HepG2 (cell line): ENCODE measurements around the gene LYZ. TPM values are rescaled to one million over a fixed set of nuclear protein-coding genes. Genes with fewer than 3 reads are reported as not detected.

Experiments
- BORCS8-MEF2B ChIP-seq: sonication (generic); formaldehyde crosslinking; IDR thresholded peaks from 2 replicates; pipeline ENCODE4 v1.8.0; 2022; ENCODE audit warnings: mild to moderate bottlenecking, missing genetic modification reagents
- CHCHD3 ChIP-seq: sonication (generic); formaldehyde crosslinking; IDR thresholded peaks from 2 replicates; pipeline ENCODE4 v1.8.0; 2022; ENCODE audit warnings: mild to moderate bottlenecking, missing genetic modification reagents, moderate library complexity
- CHD2 ChIP-seq: IDR thresholded peaks from 2 replicates; pipeline ENCODE4 v1.6.1; 2011; ENCODE audit warnings: low read depth, low read length, improper control_type of control experiment
- ETS1 ChIP-seq: sonication (generic); formaldehyde crosslinking; IDR thresholded peaks from 2 replicates; pipeline ENCODE4 v1.4.0; 2020; ENCODE audit warnings: missing genetic modification reagents
- GABPB1 ChIP-seq: IDR thresholded peaks from 2 replicates; pipeline ENCODE4 v1.6.1; 2016; ENCODE audit warnings: mild to moderate bottlenecking, missing genetic modification reagents, moderate library complexity, missing compliant biosample characterization
- HDAC1 ChIP-seq: sonication (generic); formaldehyde crosslinking; IDR thresholded peaks from 2 replicates; pipeline ENCODE4 v1.5.1; 2020; ENCODE audit warnings: mild to moderate bottlenecking, missing genetic modification reagents
- IKZF4 ChIP-seq: sonication (generic); formaldehyde crosslinking; IDR thresholded peaks from 2 replicates; pipeline ENCODE4 v1.5.1; 2020; ENCODE audit warnings: borderline replicate concordance, mild to moderate bottlenecking, low read depth, missing genetic modification reagents; ENCODE audit errors: not compliant biosample characterization
- KAT2B ChIP-seq: fragments of 150-350 bp; IDR thresholded peaks from 2 replicates; pipeline ENCODE4 v1.6.1; 2014; ENCODE audit warnings: low read depth, low read length, borderline replicate concordance
- MYNN ChIP-seq: sonication (generic); formaldehyde crosslinking; IDR thresholded peaks from 2 replicates; pipeline ENCODE4 v1.4.0; 2020; ENCODE audit warnings: mild to moderate bottlenecking, low read depth, missing genetic modification reagents
- SNAPC4 ChIP-seq: sonication (generic); formaldehyde crosslinking; IDR thresholded peaks from 2 replicates; pipeline ENCODE4 v1.4.0; 2020; ENCODE audit warnings: mild to moderate bottlenecking, missing genetic modification reagents
- SOX6 ChIP-seq, 2 experiments: fragments of 450-650 bp in 1 of 2; sonication (generic) in 1 of 2; formaldehyde crosslinking in 1 of 2; IDR thresholded peaks; 2 replicates each; pipeline versions ENCODE4 v1.4.0 to v1.6.1; 2017 to 2020; ENCODE audit warnings: antibody characterized with exemption in 1 of 2, mild to moderate bottlenecking in 1 of 2, missing genetic modification reagents in 1 of 2
- ZNF256 ChIP-seq: sonication (generic); formaldehyde crosslinking; conservative IDR thresholded peaks from 2 replicates; pipeline ENCODE4 v1.4.0; 2020; ENCODE audit warnings: missing genetic modification reagents
- ZNF275 ChIP-seq: sonication (generic); formaldehyde crosslinking; IDR thresholded peaks from 2 replicates; pipeline ENCODE4 v1.8.0; 2022; ENCODE audit warnings: missing genetic modification reagents, mild to moderate bottlenecking, inconsistent platforms, borderline replicate concordance
- ZNF547 ChIP-seq: sonication (generic); formaldehyde crosslinking; IDR thresholded peaks from 2 replicates; pipeline ENCODE4 v1.5.1; 2020; ENCODE audit warnings: mild to moderate bottlenecking, missing genetic modification reagents
- ZNF577 ChIP-seq: sonication (generic); formaldehyde crosslinking; IDR thresholded peaks from 2 replicates; pipeline ENCODE4 v1.4.0; 2020; ENCODE audit warnings: mild to moderate bottlenecking, low read depth, missing genetic modification reagents, borderline replicate concordance
- ZNF761 ChIP-seq: sonication (generic); formaldehyde crosslinking; conservative IDR thresholded peaks from 2 replicates; pipeline ENCODE4 v1.4.0; 2020; ENCODE audit warnings: mild to moderate bottlenecking, missing genetic modification reagents
- ZNF792 ChIP-seq: IDR thresholded peaks from 2 replicates; pipeline ENCODE4 v1.6.1; 2016
- polyA plus RNA-seq, 8 experiments: library from polyadenylated mRNA; depleted of rRNA in 3 of 8; stranded (reverse) in 7 of 8; unstranded in 1 of 8; fragments of >200 nt; fragmentation: Illumina TruSeq in 4 of 8; extraction: Trizol in 4 of 8; gene quantifications; 2 replicates each; pipeline versions ENCODE4 v1.2.1 to v1.2.3, GENCODE V29; 2011 to 2016; ENCODE audit warnings: low read depth in 4 of 8, missing spikeins in 1 of 8, mixed read lengths in 1 of 8; ENCODE audit not compliant: insufficient read depth in 1 of 8
- total RNA-seq, 5 experiments: library from RNA; depleted of rRNA; stranded (reverse); fragments of >200 nt; fragmentation: Illumina TruSeq; extraction: Trizol; gene quantifications; 2 replicates each; pipeline ENCODE4 v1.2.3, GENCODE V29; 2016; ENCODE audit warnings: low read depth in 1 of 5
- TF ChIP-seq, protein P1 (sequence below): sonication (generic); formaldehyde crosslinking; conservative IDR thresholded peaks from 2 replicates; pipeline ENCODE4 v1.8.0; 2022; ENCODE audit warnings: mild to moderate bottlenecking, moderate library complexity, missing genetic modification reagents

The LYZ gene
- total and polyA plus RNA-seq, 2 of the 13 experiments (the other 11 are each of a cell fraction or from before 2014, with no cell fraction given) = 1,788 to 2,054 TPM

- TF ChIP-seq GABPB1 (CRISPR knock-in tag) = peak; percentile 82
- TF ChIP-seq ETS1 (CRISPR knock-in tag) = no peak
- peak; percentile 91 for TF ChIP-seq ZNF547 (CRISPR knock-in tag)
- TF ChIP-seq, protein P1, sequence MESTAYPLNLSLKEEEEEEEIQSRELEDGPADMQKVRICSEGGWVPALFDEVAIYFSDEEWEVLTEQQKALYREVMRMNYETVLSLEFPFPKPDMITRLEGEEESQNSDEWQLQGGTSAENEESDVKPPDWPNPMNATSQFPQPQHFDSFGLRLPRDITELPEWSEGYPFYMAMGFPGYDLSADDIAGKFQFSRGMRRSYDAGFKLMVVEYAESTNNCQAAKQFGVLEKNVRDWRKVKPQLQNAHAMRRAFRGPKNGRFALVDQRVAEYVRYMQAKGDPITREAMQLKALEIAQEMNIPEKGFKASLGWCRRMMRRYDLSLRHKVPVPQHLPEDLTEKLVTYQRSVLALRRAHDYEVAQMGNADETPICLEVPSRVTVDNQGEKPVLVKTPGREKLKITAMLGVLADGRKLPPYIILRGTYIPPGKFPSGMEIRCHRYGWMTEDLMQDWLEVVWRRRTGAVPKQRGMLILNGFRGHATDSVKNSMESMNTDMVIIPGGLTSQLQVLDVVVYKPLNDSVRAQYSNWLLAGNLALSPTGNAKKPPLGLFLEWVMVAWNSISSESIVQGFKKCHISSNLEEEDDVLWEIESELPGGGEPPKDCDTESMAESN (CRISPR knock-in tag) = peak; percentile 77
- TF ChIP-seq ZNF577 (CRISPR knock-in tag) = peak; percentile 82; the same call in 1 of the 2 replicates
- TF ChIP-seq CHCHD3 (CRISPR knock-in tag) = no peak
- no peak for TF ChIP-seq MYNN (CRISPR knock-in tag)
- 0 out of 2 replicates have a peak, but pooled peaks have one; percentile 61 for TF ChIP-seq ZNF256 (CRISPR knock-in tag)
- TF ChIP-seq IKZF4 = no peak
- TF ChIP-seq BORCS8-MEF2B (CRISPR knock-in tag) = peak; percentile 96
- TF ChIP-seq SNAPC4 = 0 out of 2 replicates have a peak, but pooled peaks have one; percentile 77
- peak; percentile 60 for TF ChIP-seq ZNF792 (CRISPR knock-in tag)
- TF ChIP-seq ZNF275 (CRISPR knock-in tag) = no peak
- TF ChIP-seq HDAC1 (CRISPR knock-in tag) = peak; percentile 97
- peak; percentile 85; the same call in 1 of the 2 replicates for TF ChIP-seq ZNF761 (CRISPR knock-in tag)
- TF ChIP-seq CHD2 = no peak
- TF ChIP-seq SOX6 (IDR thresholded peaks at IDR 0.05) = no peak
- peak; percentile 82 for TF ChIP-seq SOX6 (CRISPR knock-in tag; IDR thresholded peaks at IDR 0.05)
- no peak for TF ChIP-seq KAT2B
These were observed 11.6 kb downstream of the LYZ start, which contains the start of gene YEATS4 (continued) for GRCh38 chr12:69359531-69360347.
